Large intestine (tissue), 3 donors: ENCODE results near the gene CHCHD10. TPM values are rescaled to one million over a fixed set of nuclear protein-coding genes. Genes with fewer than 3 reads are reported as not detected.
A peak's percentile ranks its signal among the peaks of the same experiment; 100 is the strongest.

Experiments used
- DNase-seq, 2 donors: peaks; one replicate each; pipeline versions ENCODE4 v3.0.0 to v3.0.0-alpha.2; 2013
- H3K27ac ChIP-seq: one replicate; pipeline ENCODE4 v1.5.1; 2013; ENCODE audit warnings: low read length
- H3K27me3 ChIP-seq: 2 replicates; pipeline ENCODE4 v1.6.1; 2013; ENCODE audit warnings: low read length; ENCODE audit not compliant: control insufficient read depth, insufficient read depth
- H3K36me3 ChIP-seq: 2 replicates; pipeline ENCODE4 v1.6.1; 2013; ENCODE audit warnings: low read length; ENCODE audit not compliant: control insufficient read depth, insufficient read depth
- H3K4me1 ChIP-seq: one replicate; pipeline ENCODE4 v1.6.1; 2013; ENCODE audit warnings: low read length; ENCODE audit not compliant: control insufficient read depth, insufficient read depth
- H3K4me3 ChIP-seq: one replicate; pipeline ENCODE4 v1.5.1; 2013; ENCODE audit warnings: low read length
- H3K9me3 ChIP-seq: one replicate; pipeline ENCODE4 v1.6.1; 2013; ENCODE audit warnings: mild to moderate bottlenecking, low read depth, low read length, moderate library complexity; ENCODE audit not compliant: control insufficient read depth
- WGBS: methylation state at CpG from one replicate; pipeline ENCODE4 v1.1.5; 2013; ENCODE audit warnings: low lambda C conversion rate; ENCODE audit not compliant: insufficient coverage; 5-methylcytosine and 5-hydroxymethylcytosine counted together
- polyA plus RNA-seq: library from polyadenylated mRNA; unstranded; fragments of 120-200 nt; gene quantifications from one replicate; pipeline ENCODE4 v1.2.1, GENCODE V29; 2013

The CHCHD10 gene
- polyA plus RNA-seq, 1 donor = 88.2 TPM

DNA sequence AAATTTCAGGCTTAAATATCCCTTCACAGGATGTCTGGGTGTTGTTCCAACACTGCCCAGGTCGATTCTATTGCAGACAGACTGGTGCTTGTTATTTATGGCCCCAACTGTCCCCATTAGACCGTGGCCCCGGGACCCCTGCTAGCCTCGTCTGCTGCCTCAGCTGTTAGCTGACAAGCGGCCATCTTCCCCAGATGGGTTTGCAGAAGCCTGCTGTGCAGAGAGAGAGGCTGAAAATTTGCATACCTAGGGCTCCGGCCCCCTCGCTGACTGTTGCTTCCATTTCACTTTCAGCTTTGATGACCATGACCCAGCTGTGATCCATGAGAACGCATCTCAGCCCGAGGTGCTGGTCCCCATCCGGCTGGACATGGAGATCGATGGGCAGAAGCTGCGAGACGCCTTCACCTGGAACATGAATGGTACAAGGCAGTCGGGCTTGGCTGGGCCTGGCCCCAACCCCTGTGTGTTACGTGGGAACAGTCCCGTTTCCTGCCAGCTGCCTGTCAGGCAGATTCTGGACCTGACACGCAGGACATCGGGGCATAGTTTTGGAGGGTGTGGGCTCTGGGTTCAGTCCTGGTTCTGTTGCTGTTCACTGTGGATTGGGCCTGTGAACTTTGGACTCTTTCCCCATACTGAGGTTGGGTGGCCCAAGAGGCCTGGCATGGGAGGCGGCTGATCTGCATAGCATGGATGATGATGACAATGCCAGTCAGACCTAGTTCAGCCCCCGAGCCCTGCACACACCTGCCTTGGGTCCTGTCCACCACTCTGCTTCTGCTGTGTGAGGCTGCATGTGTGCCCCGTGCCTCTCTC, 35.4 kb upstream of the CHCHD10 start:
- Histone ChIP-seq H3K9me3 (no peaks in the 10 kb centered on the region), H3K27me3 (no peaks in the 10 kb centered on the region), H3K36me3 (peaks cover 75% of the 10 kb centered on the region), H3K4me1 (no peaks in the 10 kb centered on the region), H3K4me3 (no peak overlapping the region), H3K27ac (no peak overlapping the region)
- DNase-seq = peak in 1 of 2 donors; percentile 27
- no CpG with 5 or more reads among the region's 21 CpGs for WGBS

DNA sequence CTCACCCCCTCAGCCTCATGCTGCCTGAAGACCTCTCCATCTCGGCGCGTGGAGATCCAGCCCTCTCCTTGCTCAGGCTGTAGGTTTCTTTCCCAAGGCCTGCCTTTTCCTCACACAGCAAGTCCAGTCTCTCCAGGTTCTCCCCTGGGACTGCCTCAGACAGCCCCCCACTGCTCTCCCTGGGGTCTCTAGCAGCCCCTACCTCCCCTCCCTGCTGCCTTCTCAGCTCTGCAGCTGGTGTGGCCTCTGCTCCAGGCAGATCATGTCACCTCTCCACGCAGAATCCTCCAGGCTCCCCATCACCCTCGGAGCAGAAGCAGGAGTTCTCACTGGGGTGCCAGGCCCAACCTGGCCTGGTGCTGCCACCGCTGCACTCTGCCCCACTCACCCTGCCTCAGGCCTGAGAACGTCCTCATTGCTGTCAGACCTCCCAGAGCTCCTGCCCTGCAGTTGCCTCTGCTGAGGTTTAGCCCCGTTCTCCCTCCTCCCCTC, 34.2 kb upstream of the CHCHD10 start:
- 83% methylated on average over 1 of the region's 8 CpGs for WGBS
- Histone ChIP-seq H3K27ac (no peak overlapping the region), H3K27me3 (no peaks in the 10 kb centered on the region), H3K9me3 (no peaks in the 10 kb centered on the region), H3K4me1 (no peaks in the 10 kb centered on the region), H3K4me3 (no peak overlapping the region), H3K36me3 (peaks cover 79% of the 10 kb centered on the region)
- no peak for DNase-seq

DNA sequence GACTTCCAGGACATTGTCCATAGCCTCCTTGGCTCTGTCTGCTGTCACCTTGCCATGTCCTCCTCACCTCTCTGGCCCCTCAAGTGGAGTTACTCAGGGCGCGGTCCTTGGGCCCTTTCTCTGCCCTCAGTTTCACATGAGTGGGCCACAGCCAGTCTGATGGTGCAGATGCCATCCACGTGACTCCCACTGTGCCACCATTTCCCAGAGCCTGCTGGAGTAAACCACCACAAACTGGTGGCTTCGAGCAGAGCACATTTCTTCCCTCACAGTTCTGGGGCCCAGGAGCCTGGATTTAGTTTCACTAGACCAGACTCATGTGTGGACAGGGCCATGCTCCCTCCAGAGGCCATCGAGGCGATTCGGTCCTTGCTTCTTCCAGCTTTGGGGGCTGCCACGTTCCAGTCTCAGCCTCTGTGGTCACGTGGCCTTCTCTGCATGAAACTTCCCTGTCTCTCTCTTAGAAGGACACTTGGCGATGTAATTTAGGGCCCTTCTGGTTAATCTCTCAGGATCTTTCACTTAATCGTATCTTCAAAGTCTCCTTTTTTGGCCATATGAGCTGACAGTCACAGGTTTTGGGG, 33.6 kb upstream of the CHCHD10 start:
- DNase-seq = no peak
- Histone ChIP-seq H3K36me3 (peaks cover 79% of the 10 kb centered on the region), H3K4me1 (no peaks in the 10 kb centered on the region), H3K27ac (no peak overlapping the region), H3K4me3 (no peak overlapping the region), H3K27me3 (no peaks in the 10 kb centered on the region), H3K9me3 (no peaks in the 10 kb centered on the region)
- 83% methylated on average over 1 of the region's 11 CpGs for WGBS

- no peak for DNase-seq
- Histone ChIP-seq H3K9me3 (no peaks in the 10 kb centered on the region), H3K36me3 (peaks cover 77% of the 10 kb centered on the region), H3K27me3 (no peaks in the 10 kb centered on the region), H3K27ac (no peak overlapping the region), H3K4me3 (no peak overlapping the region), H3K4me1 (no peaks in the 10 kb centered on the region)
- no CpG with 5 or more reads among the region's 18 CpGs for WGBS
These were observed 32.8 kb upstream of the CHCHD10 start for GRCh38 chr22:23800297-23801237.

- DNase-seq = no peak
- no CpG with 5 or more reads among the region's 5 CpGs for WGBS
- H3K9me3 ChIP-seq = no peaks in the 10 kb centered on the region
- H3K4me1 ChIP-seq = no peaks in the 10 kb centered on the region
- H3K36me3 ChIP-seq = peaks cover 79% of the 10 kb centered on the region
- no peak overlapping the region for H3K4me3 ChIP-seq
- H3K27ac ChIP-seq = no peak overlapping the region
- no peaks in the 10 kb centered on the region for H3K27me3 ChIP-seq
These were observed 28.7 kb upstream of the CHCHD10 start for GRCh38 chr22:23796461-23796860.

GRCh38 chr22:23793326-23793725, 25.6 kb upstream of the CHCHD10 start:
- Histone ChIP-seq H3K36me3 (peaks cover 67% of the 10 kb centered on the region), H3K9me3 (no peaks in the 10 kb centered on the region), H3K4me3 (no peak overlapping the region), H3K27ac (no peak overlapping the region), H3K27me3 (no peaks in the 10 kb centered on the region), H3K4me1 (no peaks in the 10 kb centered on the region)
- no peak for DNase-seq
- WGBS = 100% methylated on average over 1 of the region's 8 CpGs

DNA sequence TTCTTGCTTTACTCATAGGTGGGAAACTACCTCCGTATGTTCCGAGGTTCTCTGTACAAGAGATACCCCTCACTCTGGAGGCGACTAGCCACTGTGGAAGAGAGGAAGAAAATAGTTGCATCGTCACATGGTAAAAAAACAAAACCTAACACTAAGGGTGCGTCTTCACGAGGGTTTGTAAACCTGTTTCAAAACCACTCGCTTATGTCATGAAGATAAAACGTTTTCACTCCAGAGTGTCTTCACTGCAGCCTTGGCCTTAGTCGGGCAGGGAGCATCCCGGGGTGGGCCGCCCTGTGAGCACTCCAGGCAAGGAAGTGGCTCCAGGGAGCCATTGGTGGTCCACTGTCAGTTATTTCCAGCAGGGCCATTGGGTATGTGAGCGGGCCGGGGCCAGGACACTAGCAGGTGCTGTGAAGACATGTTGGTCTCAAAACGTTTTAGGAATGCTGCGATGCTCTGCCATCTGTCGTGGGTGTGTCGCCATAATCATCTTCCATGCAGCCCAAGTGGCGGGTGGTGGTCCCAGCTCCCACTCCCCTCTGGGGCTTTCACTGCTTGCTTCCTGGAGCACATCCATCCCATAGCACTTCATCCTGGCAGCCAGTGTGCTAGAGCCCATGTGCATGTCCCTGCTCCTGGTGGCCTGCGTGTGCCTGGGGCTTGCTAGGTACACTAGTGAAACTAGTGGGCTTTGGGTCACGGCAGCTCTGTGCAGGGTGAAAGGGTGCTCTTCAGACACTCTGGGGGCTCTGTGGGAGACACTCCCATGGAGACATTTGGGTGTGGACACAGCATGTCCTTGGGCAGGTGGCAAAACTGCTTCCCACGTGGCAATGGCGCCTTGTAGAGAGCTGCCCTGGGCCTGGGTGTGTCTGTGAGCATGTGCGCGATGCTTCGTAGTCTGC, 24.2 kb upstream of the CHCHD10 start:
- Histone ChIP-seq H3K27me3 (no peaks in the 10 kb centered on the region), H3K4me3 (no peak overlapping the region), H3K9me3 (no peaks in the 10 kb centered on the region), H3K4me1 (peaks cover 3% of the 10 kb centered on the region), H3K36me3 (peaks cover 59% of the 10 kb centered on the region), H3K27ac (no peak overlapping the region)
- DNase-seq = no peak
- 98% methylated on average over 5 of the region's 25 CpGs for WGBS

DNA sequence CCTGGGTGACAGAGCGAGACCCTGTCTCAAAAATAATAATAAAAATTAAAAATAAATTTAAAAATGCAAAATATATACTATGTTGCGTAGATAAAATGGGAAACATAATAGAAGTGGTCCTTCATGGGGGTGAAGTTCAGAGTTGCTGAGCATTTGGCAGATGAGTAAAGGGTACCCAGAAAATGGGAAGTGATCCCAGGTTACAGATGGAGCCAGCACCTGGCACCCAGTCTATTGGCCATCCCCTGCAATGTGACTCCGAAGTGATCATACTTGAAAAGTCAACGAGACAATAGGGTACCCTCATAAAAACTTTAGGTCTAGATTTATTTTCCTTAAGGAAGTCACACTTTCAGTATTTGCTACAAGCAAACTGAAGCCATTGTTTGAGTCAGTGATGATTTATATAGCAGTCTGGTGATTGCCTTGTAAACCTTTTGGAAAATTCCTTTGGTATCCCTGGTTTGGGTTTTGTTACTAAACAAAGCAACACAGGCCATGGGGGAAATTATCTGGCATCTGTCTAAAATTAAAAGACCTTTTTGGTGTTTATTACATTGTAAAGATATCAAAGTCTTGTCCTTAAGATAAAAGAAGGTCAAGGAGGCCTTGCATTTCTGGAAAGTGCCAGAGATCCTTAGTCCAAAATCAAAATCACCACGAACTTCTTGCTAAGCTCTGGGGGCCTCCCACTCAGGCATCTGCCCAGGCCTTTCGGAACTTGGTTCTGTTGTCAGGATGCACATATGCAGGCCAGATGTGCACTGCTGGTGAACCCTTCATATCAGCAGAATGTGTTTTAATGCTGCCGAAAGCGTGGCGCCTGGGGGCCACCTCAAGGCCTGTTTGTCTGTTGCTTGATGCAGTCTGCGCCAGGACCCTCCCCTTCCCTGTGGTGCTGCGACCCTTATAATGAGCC, 23.3 kb upstream of the CHCHD10 start:
- Histone ChIP-seq H3K4me1 (peaks cover 9% of the 10 kb centered on the region), H3K27ac (no peak overlapping the region), H3K9me3 (no peaks in the 10 kb centered on the region), H3K36me3 (peaks cover 52% of the 10 kb centered on the region), H3K4me3 (no peak overlapping the region), H3K27me3 (no peaks in the 10 kb centered on the region)
- DNase-seq = no peak
- WGBS = 58% methylated on average over 4 of the region's 11 CpGs

- Histone ChIP-seq H3K27ac (no peak overlapping the region), H3K27me3 (no peaks in the 10 kb centered on the region), H3K9me3 (no peaks in the 10 kb centered on the region), H3K36me3 (peaks cover 42% of the 10 kb centered on the region), H3K4me3 (no peak overlapping the region), H3K4me1 (peaks cover 10% of the 10 kb centered on the region)
- no CpG with 5 or more reads among the region's 4 CpGs for WGBS
- peak in 1 of 2 donors; percentile 17 for DNase-seq
These were observed 21.9 kb upstream of the CHCHD10 start for GRCh38 chr22:23789638-23790037.
